HPDE6-E6E7 (cell line): Measurements from ENCODE around the gene SSX2IP.
A peak's percentile ranks its signal among the peaks of the same experiment; 100 is the strongest.

ENCODE experiments used
- DNase-seq: peaks from one replicate; pipeline ENCODE4 v3.0.0; 2011; ENCODE audit warnings: missing footprints; ENCODE audit errors: extremely low spot score

SSX2IP gene

GRCh38 chr1:84711121-84711520 is 20.9 kb upstream of the SSX2IP start:
- no peak for DNase-seq

GRCh38 chr1:84709131-84709530 is 18.9 kb upstream of the SSX2IP start:
- no peak for DNase-seq

- no peak for DNase-seq
These were observed 17.8 kb upstream of the SSX2IP start for GRCh38 chr1:84708031-84708430.

- DNase-seq = no peak
These were observed 15.3 kb upstream of the SSX2IP start for GRCh38 chr1:84705513-84705912.

- no peak for DNase-seq
These were observed 14.7 kb upstream of the SSX2IP start for GRCh38 chr1:84704872-84705417.

DNA sequence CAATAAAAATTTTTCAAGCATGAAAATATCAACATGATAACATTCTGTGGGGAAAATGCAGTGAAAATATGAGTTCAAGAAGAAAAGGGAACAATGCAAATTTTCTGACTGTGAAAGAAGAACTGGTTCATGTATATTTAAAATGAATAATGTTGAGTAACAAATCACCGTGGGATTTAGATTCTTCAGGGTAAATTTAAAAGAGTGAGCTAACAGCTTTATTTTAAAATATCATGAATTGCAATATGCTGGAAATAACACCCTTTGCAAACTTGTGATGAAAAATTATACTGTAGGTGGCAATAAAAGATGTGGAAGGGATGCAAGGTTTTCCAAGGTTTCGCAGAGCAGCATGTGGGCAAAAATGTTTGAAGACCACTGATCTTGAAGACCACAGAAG is 13.2 kb upstream of the SSX2IP start:
- no peak for DNase-seq

- DNase-seq = no peak
These were observed 11.9 kb upstream of the SSX2IP start for GRCh38 chr1:84702143-84702542.

DNA sequence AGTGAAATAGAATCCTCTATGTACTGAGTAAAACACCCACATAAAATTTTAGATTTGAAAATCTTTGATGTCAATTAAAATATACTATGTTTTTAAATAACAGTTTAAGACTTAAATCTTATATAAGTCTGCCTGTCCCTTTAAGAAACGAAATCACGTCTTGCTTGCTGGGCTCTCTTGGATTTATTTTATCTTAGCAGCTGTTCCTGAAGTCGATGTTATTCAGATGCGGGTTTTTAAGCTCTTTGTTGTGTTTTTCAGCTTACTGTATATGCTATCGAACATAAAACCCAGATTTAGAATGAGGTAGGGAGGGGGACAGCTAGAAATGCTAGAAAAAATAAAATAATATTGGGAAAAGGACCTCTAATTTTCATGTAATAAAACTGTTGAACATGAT is 11.1 kb upstream of the SSX2IP start:
- no peak for DNase-seq

GRCh38 chr1:84700070-84700469 is 9.8 kb upstream of the SSX2IP start:
- DNase-seq = no peak

DNA sequence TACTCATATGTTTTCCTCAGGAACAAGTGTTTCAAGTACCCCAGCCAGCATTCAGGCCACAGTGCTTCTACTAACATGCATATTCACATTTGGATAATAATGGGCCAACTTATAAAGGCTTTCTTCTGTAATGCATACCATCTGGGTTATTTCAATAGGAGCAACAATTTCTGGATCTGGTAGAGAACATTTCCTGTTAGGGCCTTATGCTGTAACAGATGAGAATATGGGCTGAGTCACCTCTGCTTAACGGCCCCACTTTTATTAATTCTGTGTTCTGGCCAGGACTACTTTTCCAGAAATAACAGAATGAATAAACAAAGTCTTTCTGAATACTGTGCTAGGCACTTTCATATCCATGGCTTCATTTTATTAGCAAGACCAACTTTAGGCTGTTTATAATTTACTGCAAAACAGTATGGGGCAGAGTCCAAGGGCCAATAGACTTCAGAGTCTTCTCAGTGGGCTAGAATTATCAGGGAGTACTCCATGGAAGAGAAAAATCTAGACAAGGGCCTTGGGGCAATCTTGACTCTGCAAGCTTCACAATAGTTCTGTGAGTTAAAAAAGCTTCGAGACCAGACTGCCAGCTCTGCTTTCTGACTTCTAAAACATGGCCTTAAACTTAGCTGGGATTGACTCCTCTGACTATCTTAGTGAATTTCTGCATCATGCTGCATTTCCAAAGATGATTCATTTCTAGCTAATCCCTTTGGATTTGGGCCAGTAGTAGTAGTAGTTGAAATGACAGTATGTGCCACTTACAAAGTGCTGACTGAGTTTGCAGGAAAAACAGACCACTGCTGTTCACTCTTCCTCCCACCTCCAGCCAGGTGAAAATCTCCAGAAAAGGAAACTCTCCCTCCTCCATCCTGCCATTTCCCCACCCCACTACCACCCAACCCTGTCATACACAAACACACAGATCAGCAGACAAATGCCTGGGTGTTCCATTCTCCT is 8.2 kb upstream of the SSX2IP start:
- DNase-seq = peak; percentile 64

DNA sequence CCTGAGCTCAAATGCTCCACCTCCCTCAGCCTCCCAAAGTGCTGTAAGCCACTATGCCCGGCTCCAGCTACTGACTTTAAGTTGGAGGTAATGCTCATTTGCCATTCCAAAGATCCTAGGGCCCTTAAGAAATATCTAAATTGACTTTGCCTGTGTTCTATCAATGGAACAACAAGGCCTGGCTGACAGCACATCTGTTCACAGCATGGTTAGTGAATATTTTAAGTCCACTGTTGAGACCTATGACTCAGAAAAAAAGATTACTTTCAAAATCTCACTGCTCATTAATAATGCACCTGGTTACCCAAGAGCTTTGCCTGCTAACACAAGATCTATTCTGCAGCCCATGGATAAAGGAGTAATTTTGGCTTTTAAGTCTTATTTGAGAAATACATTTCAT is 3.5 kb upstream of the SSX2IP start:
- DNase-seq = no peak

DNA sequence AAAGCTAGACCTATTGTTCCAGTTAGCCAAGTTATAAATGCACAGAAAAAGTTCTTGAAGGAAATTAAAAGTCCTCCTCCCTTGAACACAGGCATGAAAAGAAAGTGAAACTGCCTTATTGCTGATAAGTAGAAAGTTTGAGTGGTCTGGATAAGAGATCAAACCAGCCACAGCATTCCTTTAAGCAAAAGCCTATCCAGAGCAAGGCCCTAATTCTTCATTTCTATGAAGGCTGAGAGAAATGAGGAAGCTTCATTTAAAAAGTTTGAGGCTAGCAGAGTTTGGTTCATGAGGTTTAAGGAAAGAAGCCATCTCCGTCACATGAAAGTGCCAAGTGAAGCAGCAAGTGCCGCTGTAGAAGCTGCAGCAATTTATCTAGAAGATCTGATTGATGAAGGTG is 2.7 kb upstream of the SSX2IP start:
- no peak for DNase-seq

DNA sequence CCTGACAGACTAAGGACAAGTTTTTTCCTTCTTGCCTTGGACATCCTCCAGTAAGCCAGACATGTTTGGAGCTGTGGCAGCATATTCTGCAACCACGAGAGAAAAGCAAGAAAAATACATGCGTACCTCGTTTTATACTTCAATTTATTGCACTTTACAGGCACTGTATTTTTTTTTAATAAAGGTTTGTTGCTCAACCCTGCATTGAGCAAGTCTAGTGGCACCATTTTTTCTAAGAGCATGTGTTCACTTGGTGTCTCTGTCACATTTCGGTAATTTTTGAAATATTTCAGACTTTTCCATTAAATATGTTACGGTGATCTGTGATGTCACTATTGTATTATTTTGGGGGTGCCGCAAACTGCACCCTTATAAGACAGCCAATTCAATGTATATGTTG is 2.1 kb upstream of the SSX2IP start:
- no peak for DNase-seq

DNA sequence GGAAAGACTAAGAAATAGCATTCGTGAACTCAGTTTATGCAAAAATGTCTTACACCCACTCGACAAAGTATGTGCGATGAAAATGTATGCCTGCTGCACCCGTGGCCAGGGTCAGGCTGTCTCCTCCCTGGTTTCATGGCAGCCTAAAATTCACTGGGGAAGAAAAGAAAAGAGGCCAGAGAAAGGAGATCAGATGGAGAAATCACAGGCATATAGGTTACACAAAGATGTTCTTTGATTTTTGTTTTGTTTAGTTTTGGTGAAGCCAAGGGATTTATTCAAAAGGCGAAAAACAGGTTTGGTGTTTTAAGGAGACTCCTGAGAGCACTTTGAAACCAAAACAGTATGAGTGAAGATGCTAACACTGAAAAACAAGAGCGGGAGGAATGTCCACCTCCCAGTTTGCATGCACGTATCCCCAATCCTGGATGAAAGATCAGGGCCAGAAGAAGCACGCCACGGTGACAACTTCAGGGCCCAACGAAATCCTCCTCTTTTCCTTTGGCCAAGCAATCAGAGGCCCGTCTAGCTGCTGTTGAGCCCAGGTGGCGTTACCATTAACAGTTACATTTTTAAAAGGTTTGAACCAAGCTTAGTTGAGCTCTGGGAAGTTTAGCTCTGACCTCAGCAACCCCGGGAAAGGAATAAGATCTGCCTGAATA is 992 bp upstream of the SSX2IP start:
- no peak for DNase-seq

DNA sequence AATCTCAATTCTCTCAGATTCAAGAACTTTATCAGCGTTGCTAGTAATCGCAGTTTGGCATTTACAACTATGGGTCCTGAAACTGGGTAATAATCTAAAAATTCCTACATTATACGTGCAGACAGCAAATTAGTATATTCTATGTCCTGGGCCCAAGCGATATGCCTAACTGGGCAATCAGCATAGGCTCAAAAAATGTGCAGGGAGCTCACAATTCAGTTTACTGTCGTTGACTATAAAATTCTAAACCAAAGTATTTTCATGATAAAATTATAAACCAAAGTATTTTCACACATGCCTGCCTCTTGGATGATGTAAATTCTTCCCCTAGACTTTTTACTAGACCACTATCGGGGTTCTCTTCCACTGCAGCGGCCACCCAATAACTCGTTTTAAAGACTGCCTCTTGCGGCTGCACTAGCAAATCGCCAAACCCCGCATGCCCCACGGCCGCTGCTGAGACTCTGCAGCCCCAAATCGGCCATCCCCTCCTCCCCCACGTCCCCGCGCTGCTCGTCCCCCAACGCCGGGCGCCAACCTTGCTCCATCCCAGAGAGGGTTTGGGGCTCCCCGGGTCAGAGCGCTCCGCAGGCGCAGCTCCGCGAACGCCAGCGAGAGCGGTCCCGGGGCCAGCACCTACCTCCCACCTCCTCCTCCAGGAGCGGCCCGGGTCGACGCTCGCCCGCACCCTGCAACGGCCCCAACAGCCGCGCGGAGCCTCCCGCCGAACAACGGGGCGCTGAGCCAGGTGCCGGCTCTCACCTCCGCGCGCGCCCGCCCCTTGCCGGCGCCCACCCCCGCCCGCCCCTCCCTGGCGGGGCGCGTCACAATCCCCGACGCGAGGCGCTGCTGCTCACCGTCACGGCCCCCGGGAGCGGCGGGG is 506 bp downstream of the SSX2IP start:
- peak; percentile 4 for DNase-seq

- DNase-seq = no peak
These were observed 1.7 kb downstream of the SSX2IP start for GRCh38 chr1:84688463-84689061.

- DNase-seq = no peak
These were observed 2.4 kb downstream of the SSX2IP start for GRCh38 chr1:84687714-84688462.

GRCh38 chr1:84686223-84686622 is 4.0 kb downstream of the SSX2IP start:
- no peak for DNase-seq

- DNase-seq = no peak
These were observed 6.8 kb downstream of the SSX2IP start for GRCh38 chr1:84683508-84683907.

GRCh38 chr1:84682047-84682446 is 8.2 kb downstream of the SSX2IP start:
- DNase-seq = no peak
